Suprapubic skin (tissue), 4 donors: Measurements from ENCODE around the gene CA6. TPM values are rescaled to one million over a fixed set of nuclear protein-coding genes. Genes with fewer than 3 reads are reported as not detected.
"Not testable (repeated sequence)": the region's sequence is repeated elsewhere in the genome, so short reads cannot be mapped to it uniquely, and the experiment has no call there.

Source experiments
- DNase-seq, 2 donors: peaks; one replicate each; pipeline ENCODE4 v3.0.0-alpha.2; 2019; ENCODE audit warnings: low spot score in 2 of 2
- H3K27ac ChIP-seq: fragments of 200-600 bp; sonication (generic); one replicate; pipeline ENCODE4 v1.5.1; 2019
- H3K27me3 ChIP-seq: fragments of 200-600 bp; sonication (generic); one replicate; pipeline ENCODE4 v1.5.1; 2019
- H3K36me3 ChIP-seq: fragments of 200-600 bp; sonication (generic); one replicate; pipeline ENCODE4 v1.5.1; 2019
- H3K4me1 ChIP-seq: fragments of 200-600 bp; sonication (generic); one replicate; pipeline ENCODE4 v1.5.1; 2019
- H3K4me3 ChIP-seq: fragments of 200-600 bp; sonication (generic); one replicate; pipeline ENCODE4 v1.5.1; 2019; ENCODE audit warnings: mild to moderate bottlenecking
- H3K9me3 ChIP-seq: fragments of 200-600 bp; sonication (generic); one replicate; pipeline ENCODE4 v1.5.1; 2019
- CTCF ChIP-seq, 2 donors: fragments of 200-600 bp in 1 of 2; fragments of 450-650 bp in 1 of 2; sonication (generic) in 1 of 2; IDR thresholded peaks; one replicate each; pipeline ENCODE4 v1.5.1; 2016 to 2019; ENCODE audit warnings: antibody characterized with exemption in 2 of 2, mild to moderate bottlenecking in 1 of 2, moderate library complexity in 1 of 2
- EP300 ChIP-seq: sonication (generic); formaldehyde crosslinking; IDR thresholded peaks from one replicate; pipeline ENCODE4 v1.6.1; 2017; ENCODE audit warnings: antibody characterized with exemption
- POLR2A ChIP-seq, 2 donors: fragments of 450-650 bp; IDR thresholded peaks; one replicate each; pipeline ENCODE4 v1.6.1; 2017; ENCODE audit warnings: antibody characterized with exemption in 2 of 2, mild to moderate bottlenecking in 2 of 2, moderate library complexity in 2 of 2
- POLR2AphosphoS5 ChIP-seq, 3 donors: sonication (generic); formaldehyde crosslinking; IDR thresholded peaks; one replicate each; pipeline ENCODE4 v1.6.1; 2017; ENCODE audit warnings: antibody characterized with exemption in 3 of 3
- WGBS: methylation state at CpG from one replicate; pipeline ENCODE4 v1.1.5; 2018; 5-methylcytosine and 5-hydroxymethylcytosine counted together
- total RNA-seq, 4 donors: library from RNA; depleted of rRNA; stranded (reverse); fragments of >200 nt; gene quantifications; one replicate each; pipeline ENCODE4 v1.1.0, GENCODE V29; 2016

The CA6 gene
- total RNA-seq, 4 donors from 2014 or later: 9.5 to 57.9 (median 38.7) TPM

GRCh38 chr1:8966606-8967005, 20.9 kb downstream of the CA6 start:
- no peak overlapping the region for H3K27ac ChIP-seq
- H3K9me3 ChIP-seq: no peaks in the 10 kb centered on the region
- DNase-seq: no peak
- no peaks in the 10 kb centered on the region for H3K27me3 ChIP-seq
- no peak overlapping the region for H3K4me3 ChIP-seq
- no peaks in the 10 kb centered on the region for H3K4me1 ChIP-seq
- no peak for TF ChIP-seq CTCF (IDR thresholded peaks at IDR 0.05)
- no peak for TF ChIP-seq POLR2AphosphoS5 (IDR thresholded peaks at IDR 0.05)
- TF ChIP-seq POLR2A (IDR thresholded peaks at IDR 0.05): no peak
- no peak for TF ChIP-seq EP300
- H3K36me3 ChIP-seq: no peaks in the 10 kb centered on the region
- 81% methylated on average over 4 of the region's 4 CpGs for WGBS

- not testable (repeated sequence) for H3K9me3 ChIP-seq, H3K36me3 ChIP-seq, H3K27me3 ChIP-seq, H3K27ac ChIP-seq, H3K4me1 ChIP-seq, DNase-seq, H3K4me3 ChIP-seq
- WGBS: 89% methylated on average over 9 of the region's 9 CpGs
Measured at GRCh38 chr1:8968902-8969301, 23.2 kb downstream of the CA6 start.

- WGBS: 91% methylated on average over 7 of the region's 7 CpGs
- no peak overlapping the region for H3K27ac ChIP-seq
- no peak for DNase-seq
- H3K4me3 ChIP-seq: no peak overlapping the region
- no peaks in the 10 kb centered on the region for H3K36me3 ChIP-seq
- no peaks in the 10 kb centered on the region for H3K9me3 ChIP-seq
- no peaks in the 10 kb centered on the region for H3K27me3 ChIP-seq
- no peak for TF ChIP-seq EP300
- TF ChIP-seq POLR2AphosphoS5 (IDR thresholded peaks at IDR 0.05): no peak
- TF ChIP-seq CTCF (IDR thresholded peaks at IDR 0.05): no peak
- TF ChIP-seq POLR2A (IDR thresholded peaks at IDR 0.05): no peak
- H3K4me1 ChIP-seq: no peaks in the 10 kb centered on the region
Measured at GRCh38 chr1:8969937-8970336, 24.3 kb downstream of the CA6 start.

- DNase-seq: no peak
- Histone ChIP-seq H3K4me3 (no peak overlapping the region), H3K27ac (no peak overlapping the region), H3K27me3 (no peaks in the 10 kb centered on the region), H3K36me3 (no peaks in the 10 kb centered on the region), H3K4me1 (no peaks in the 10 kb centered on the region), H3K9me3 (no peaks in the 10 kb centered on the region)
- WGBS: 72% methylated on average over 9 of the region's 9 CpGs
- TF ChIP-seq EP300: no peak
- no peak for TF ChIP-seq CTCF (IDR thresholded peaks at IDR 0.05)
- TF ChIP-seq POLR2A (IDR thresholded peaks at IDR 0.05): no peak
- TF ChIP-seq POLR2AphosphoS5 (IDR thresholded peaks at IDR 0.05): no peak
Measured at GRCh38 chr1:8970870-8971337, 25.2 kb downstream of the CA6 start.

GRCh38 chr1:8974551-8974950, 28.9 kb downstream of the CA6 start:
- TF ChIP-seq POLR2A (IDR thresholded peaks at IDR 0.05) (no peak), POLR2AphosphoS5 (IDR thresholded peaks at IDR 0.05) (no peak), CTCF (IDR thresholded peaks at IDR 0.05) (no peak), EP300 (no peak)
- no peaks in the 10 kb centered on the region for H3K36me3 ChIP-seq
- H3K9me3 ChIP-seq: no peaks in the 10 kb centered on the region
- peaks cover 3% of the 10 kb centered on the region for H3K27me3 ChIP-seq
- 63% methylated on average over 7 of the region's 7 CpGs for WGBS
- H3K27ac ChIP-seq: no peak overlapping the region
- no peak overlapping the region for H3K4me3 ChIP-seq
- no peaks in the 10 kb centered on the region for H3K4me1 ChIP-seq
- no peak for DNase-seq

GRCh38 chr1:8976338-8976737, 30.7 kb downstream of the CA6 start:
- no peaks in the 10 kb centered on the region for H3K4me1 ChIP-seq
- no peaks in the 10 kb centered on the region for H3K9me3 ChIP-seq
- TF ChIP-seq POLR2A (IDR thresholded peaks at IDR 0.05): no peak
- no peak for TF ChIP-seq CTCF (IDR thresholded peaks at IDR 0.05)
- no peak for TF ChIP-seq POLR2AphosphoS5 (IDR thresholded peaks at IDR 0.05)
- no peak for TF ChIP-seq EP300
- 93% methylated on average over 5 of the region's 5 CpGs for WGBS
- H3K36me3 ChIP-seq: no peaks in the 10 kb centered on the region
- H3K27me3 ChIP-seq: peaks cover 3% of the 10 kb centered on the region
- no peak for DNase-seq
- no peak overlapping the region for H3K27ac ChIP-seq
- H3K4me3 ChIP-seq: no peak overlapping the region
